HCT116 (cell line): ENCODE results near the gene NOLC1. TPM values are rescaled to one million over a fixed set of nuclear protein-coding genes. Genes with fewer than 3 reads are reported as not detected.

Source experiments
- ATAC-seq: fragments of 200-7000 bp; cut with Tn5 transposase; 2 replicates; pipeline ENCODE4 v1.9.1; 2020; ENCODE audit warnings: mild to moderate bottlenecking, moderate library complexity
- BruUV-seq: library from RNA; stranded (reverse); fragments of 400-500 nt; replicated peaks from 2 replicates; lab custom pipeline; 2021; lab: Mats Ljungman, UMichigan
- CTCF ChIA-PET: fragments of 300-600 bp; sonication (Branson Sonifier 250); formaldehyde crosslinking; loops from one replicate; lab custom pipeline; 2021; ENCODE audit warnings: antibody characterized with exemption; lab: Charles Lee
- POLR2A ChIA-PET: fragments of 300-600, 350-600 bp; sonication (Branson Sonifier 250); formaldehyde crosslinking; loops from one replicate; lab custom pipeline; 2021; ENCODE audit warnings: antibody characterized with exemption; lab: Charles Lee
- RAD21 ChIA-PET, 2 experiments: fragments of 300-600 bp; sonication (Branson Sonifier 250); formaldehyde crosslinking; loops; one replicate each; lab custom pipeline; 2023; ENCODE audit warnings: low total read pairs in 2 of 2; ENCODE audit not compliant: uncharacterized antibody in 2 of 2, unreplicated experiment in 2 of 2, low non-redundant PET in 1 of 2; lab: Charles Lee
- DNase-seq: peaks from one replicate; pipeline ENCODE4 v3.0.0-alpha.2; 2010; ENCODE audit warnings: low read depth, low spot score
- H2AFZ ChIP-seq: fragments of 200-600 bp; shearing (Covaris generic), sonication (generic); 2 replicates; pipeline ENCODE4 v1.6.1; 2017; ENCODE audit warnings: low read depth, mixed run types, mixed read lengths, antibody characterized with exemption, low read length; ENCODE audit not compliant: poor library complexity, severe bottlenecking
- H3K27ac ChIP-seq: 2 replicates; pipeline ENCODE4 v1.5.1; 2012; ENCODE audit warnings: low read depth, low read length
- H3K27me3 ChIP-seq: fragments of 200-600 bp; sonication (generic); 2 replicates; pipeline ENCODE4 v1.6.1; 2016; ENCODE audit warnings: mixed run types, low read length, mixed read lengths; ENCODE audit not compliant: insufficient read depth
- H3K36me3 ChIP-seq, 2 experiments: fragments of 200-500 bp in 1 of 2; fragments of 200-600 bp in 1 of 2; sonication (Bioruptor generic) in 1 of 2; sonication (generic) in 1 of 2; 2 replicates each; pipeline versions ENCODE4 v1.5.1 to v1.6.1; 2014 to 2016; ENCODE audit warnings: low read length in 2 of 2, inconsistent platforms in 1 of 2, mixed read lengths in 1 of 2, mixed run types in 1 of 2; ENCODE audit not compliant: insufficient read depth in 2 of 2, control insufficient read depth in 1 of 2
- H3K4me1 ChIP-seq, 2 experiments: fragments of 200-600 bp in 1 of 2; sonication (generic) in 1 of 2; 2 replicates each; pipeline versions ENCODE4 v1.5.1 to v1.6.1; 2012 to 2017; ENCODE audit warnings: low read length in 2 of 2, inconsistent platforms in 1 of 2, mild to moderate bottlenecking in 1 of 2, mixed read lengths in 1 of 2, mixed run types in 1 of 2, moderate library complexity in 1 of 2; ENCODE audit not compliant: insufficient read depth in 2 of 2, control insufficient read depth in 1 of 2
- H3K4me2 ChIP-seq: fragments of 200-600 bp; sonication (generic); 2 replicates; pipeline ENCODE4 v1.6.1; 2017; ENCODE audit warnings: mixed run types, low read length, mixed read lengths
- H3K4me3 ChIP-seq, 2 experiments: fragments of 200-600 bp in 1 of 2; sonication (generic) in 1 of 2; replicated peaks in 1 of 2; 2 replicates each; pipeline ENCODE4 v1.5.1; 2011 to 2016; ENCODE audit warnings: low read length in 2 of 2, control low read depth in 1 of 2, low read depth in 1 of 2, mild to moderate bottlenecking in 1 of 2, mixed read lengths in 1 of 2, mixed run types in 1 of 2
- H3K79me2 ChIP-seq: fragments of 200-600 bp; sonication (generic); 2 replicates; pipeline ENCODE4 v1.6.1; 2017; ENCODE audit warnings: mild to moderate bottlenecking, mixed run types, low read length, moderate library complexity, mixed read lengths; ENCODE audit not compliant: insufficient read depth
- H3K9ac ChIP-seq: fragments of 200-600 bp; sonication (generic); 2 replicates; pipeline ENCODE4 v1.6.1; 2016; ENCODE audit warnings: low read length, mixed read lengths
- H3K9me2 ChIP-seq: fragments of 200-600 bp; sonication (generic), shearing (Covaris generic); 2 replicates; pipeline ENCODE4 v1.6.1; 2017; ENCODE audit warnings: mixed run types, mild to moderate bottlenecking, moderate library complexity; ENCODE audit not compliant: insufficient read depth
- H3K9me3 ChIP-seq, 2 experiments: fragments of 200-500 bp in 1 of 2; fragments of 200-600 bp in 1 of 2; sonication (Bioruptor generic) in 1 of 2; sonication (generic) in 1 of 2; 2 replicates each; pipeline ENCODE4 v1.6.1; 2014 to 2017; ENCODE audit warnings: low read length in 2 of 2, mixed read lengths in 2 of 2, inconsistent platforms in 1 of 2, low read depth in 1 of 2, mild to moderate bottlenecking in 1 of 2, mixed run types in 1 of 2, moderate library complexity in 1 of 2; ENCODE audit not compliant: control insufficient read depth in 1 of 2, insufficient read depth in 1 of 2
- H4K20me1 ChIP-seq: fragments of 200-600 bp; sonication (generic), shearing (Covaris generic); 2 replicates; pipeline ENCODE4 v1.6.1; 2017; ENCODE audit warnings: mixed run types, mild to moderate bottlenecking, moderate library complexity; ENCODE audit not compliant: insufficient read depth
- POLR2A ChIP-seq: IDR thresholded peaks from 2 replicates; pipeline ENCODE4 v1.7.0; 2011; ENCODE audit warnings: borderline replicate concordance; ENCODE audit not compliant: insufficient read depth, insufficient read length; ENCODE audit errors: extremely low read depth
- RAD21 ChIP-seq: IDR thresholded peaks from 2 replicates; pipeline ENCODE4 v1.6.1; 2012; ENCODE audit warnings: low read depth, mild to moderate bottlenecking
- ZFX ChIP-seq: fragments of 450-650 bp; IDR thresholded peaks from 2 replicates; pipeline ENCODE4 v1.6.1; 2017
- intact Hi-C: fragments of 100-400 bp; cut with micrococcal nuclease; formaldehyde crosslinking; loops from 2 replicates; pipeline ENCODE4 v1.10.0; 2022
- total RNA-seq: library from RNA; stranded (reverse); gene quantifications from one replicate; pipeline ENCODE4 v1.2.1, GENCODE V29; 2021; ENCODE audit not compliant: unreplicated experiment

Gene NOLC1
- total RNA-seq, 1 experiment from 2014 or later, result 231 TPM

GRCh38 chr10:102150970-102151773 lies 1.0 kb upstream of the NOLC1 start:
- TF ChIP-seq POLR2A, result no peak
- TF ChIP-seq ZFX, result 0 out of 2 replicates have a peak, but pooled peaks have one; percentile 18
- ChIA-PET RAD21 (interaction anchor here (0.6 kb wide), 2 partner anchors 20 to 311 kb away, joined by 3 to 4 read pairs; no protein-coding TSS in a partner anchor), CTCF (interaction anchor here (1.0 to 2.0 kb wide), 7 partner anchors 18 to 311 kb away, joined by 3 to 11 read pairs (median 5); partner anchors contain the start of gene PPRC1), POLR2A (interaction anchor here (0.6 to 1.6 kb wide), 9 partner anchors 9 to 352 kb away, joined by 3 to 9 read pairs (median 3); partner anchors contain the start of gene ARMH3)
- H3K4me1 ChIP-seq, result peaks cover 27 to 50% of the 10 kb centered on the region in 2 experiments
- peak overlapping the region; percentile 17 to 38 for H3K4me3 ChIP-seq
- DNase-seq (no peak), ATAC-seq (peak; percentile 26)
- peaks cover 37 to 62% of the 10 kb centered on the region in 2 experiments; a peak in 3 of 4 replicates for H3K36me3 ChIP-seq
- H3K79me2 ChIP-seq, result peaks cover 77% of the 10 kb centered on the region
- no peak overlapping the region for H2AFZ ChIP-seq
- H3K9me2 ChIP-seq, result no peaks in the 10 kb centered on the region
- H3K9ac ChIP-seq, result peak overlapping the region; percentile 60
- H3K27me3 ChIP-seq, result no peaks in the 10 kb centered on the region
- peak overlapping the region; percentile 68 for H3K4me2 ChIP-seq
- H3K9me3 ChIP-seq, result no peaks in the 10 kb centered on the region
- intact Hi-C loops, result loop anchor here (5.0 kb wide), 1 partner anchor 351 kb away; the partner anchor contains the start of genes ACTR1A and SUFU
- TSS peak; percentile 82 for BruUV-seq
- H3K27ac ChIP-seq, result peak overlapping the region; percentile 68
- H4K20me1 ChIP-seq, result peaks cover 11% of the 10 kb centered on the region; the same call in 1 of the 2 replicates

- Histone ChIP-seq H3K36me3 (peaks cover 37 to 62% of the 10 kb centered on the region in 2 experiments), H3K4me2 (peak overlapping the region; percentile 77), H3K79me2 (peaks cover 77% of the 10 kb centered on the region), H3K9ac (peak overlapping the region; percentile 98), H3K9me2 (no peaks in the 10 kb centered on the region), H4K20me1 (peaks cover 11% of the 10 kb centered on the region; the same call in 1 of the 2 replicates), H3K9me3 (no peaks in the 10 kb centered on the region), H2AFZ (no peak overlapping the region), H3K4me3 (peak overlapping the region; percentile 89 to 97), H3K27ac (peak overlapping the region; percentile 76), H3K4me1 (peaks cover 27 to 50% of the 10 kb centered on the region in 2 experiments), H3K27me3 (no peaks in the 10 kb centered on the region)
- BruUV-seq, result no TSS peak
- DNase-seq, result no peak
- TF ChIP-seq ZFX (peak; percentile 88; the same call in 1 of the 2 replicates), RAD21 (no peak)
- ChIA-PET CTCF (interaction anchor here (1.0 to 2.0 kb wide), 7 partner anchors 17 to 312 kb away, joined by 3 to 11 read pairs (median 5); partner anchors contain the start of gene PPRC1), POLR2A (interaction anchor here (1.5 to 1.6 kb wide), 4 partner anchors 12 to 351 kb away, joined by 3 to 9 read pairs (median 5); partner anchors contain the start of gene ARMH3), RAD21 (no interaction called here)
- intact Hi-C loops, result loop anchor here (1.0 to 5.0 kb wide), 3 partner anchors 20 to 350 kb away; partner anchors contain the start of genes ACTR1A, HPS6 and SUFU
- peak; percentile 15 for ATAC-seq
Measured at GRCh38 chr10:102152545-102152890, 329 bp downstream of the NOLC1 start.
